Gastroesophageal sphincter (tissue), 3 donors: ENCODE data around the gene PTPRN2.

Experiments
- EP300 ChIP-seq: sonication (generic); formaldehyde crosslinking; IDR thresholded peaks from one replicate; pipeline ENCODE4 v1.6.1; 2017; ENCODE audit warnings: antibody characterized with exemption, mild to moderate bottlenecking
- POLR2A ChIP-seq, 2 donors: fragments of 450-650 bp; IDR thresholded peaks; one replicate each; pipeline ENCODE4 v1.6.1; 2017; ENCODE audit warnings: antibody characterized with exemption in 2 of 2, mild to moderate bottlenecking in 2 of 2, moderate library complexity in 1 of 2
- POLR2AphosphoS5 ChIP-seq: sonication (generic); formaldehyde crosslinking; IDR thresholded peaks from one replicate; pipeline ENCODE4 v1.6.1; 2017; ENCODE audit warnings: antibody characterized with exemption
- TF ChIP-seq, protein P1 (sequence below), 4 experiments: fragments of 200-600 bp in 2 of 4; fragments of 450-650 bp in 2 of 4; sonication (generic) in 1 of 4; IDR thresholded peaks; one replicate each; pipeline ENCODE4 v1.5.1; 2017 to 2019; ENCODE audit warnings: antibody characterized with exemption in 4 of 4, mild to moderate bottlenecking in 2 of 4, moderate library complexity in 2 of 4

DNA sequence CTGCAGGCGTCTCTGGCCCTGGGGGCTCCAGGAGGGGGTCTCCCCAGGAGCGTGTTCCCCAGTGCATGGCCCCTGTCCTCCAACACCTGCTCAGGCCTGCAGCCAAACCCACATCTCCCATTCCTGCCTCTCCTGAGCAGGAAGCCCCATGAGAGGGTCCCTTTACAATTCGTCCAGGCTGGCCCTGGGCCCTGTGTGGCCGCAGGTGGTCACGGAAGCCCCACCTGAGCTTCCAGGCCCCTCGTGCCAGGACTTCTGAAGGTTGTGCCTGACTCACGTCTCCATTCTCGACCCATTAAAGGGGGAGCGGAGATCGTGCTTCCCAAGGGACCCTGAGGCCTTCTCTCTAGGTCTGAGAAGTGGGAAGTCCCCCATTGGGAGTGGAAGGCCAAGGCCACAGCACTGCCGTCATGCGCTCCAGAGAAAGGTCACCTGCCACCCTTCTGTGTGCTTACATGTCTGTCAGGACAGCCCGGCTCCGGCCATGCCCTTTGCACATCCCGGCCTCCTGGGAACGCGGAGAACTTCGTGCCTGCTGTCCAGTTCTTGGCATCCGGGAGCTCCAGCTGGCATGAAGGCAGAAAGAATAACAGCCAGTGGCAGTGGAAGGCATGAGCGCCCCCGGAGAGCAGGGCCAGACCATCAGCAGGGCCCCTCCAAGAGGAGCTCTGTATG, 868.5 kb downstream of the PTPRN2 start:
- no peak for TF ChIP-seq POLR2AphosphoS5
- no peak for TF ChIP-seq POLR2A (IDR thresholded peaks at IDR 0.05)
- TF ChIP-seq, protein P1, sequence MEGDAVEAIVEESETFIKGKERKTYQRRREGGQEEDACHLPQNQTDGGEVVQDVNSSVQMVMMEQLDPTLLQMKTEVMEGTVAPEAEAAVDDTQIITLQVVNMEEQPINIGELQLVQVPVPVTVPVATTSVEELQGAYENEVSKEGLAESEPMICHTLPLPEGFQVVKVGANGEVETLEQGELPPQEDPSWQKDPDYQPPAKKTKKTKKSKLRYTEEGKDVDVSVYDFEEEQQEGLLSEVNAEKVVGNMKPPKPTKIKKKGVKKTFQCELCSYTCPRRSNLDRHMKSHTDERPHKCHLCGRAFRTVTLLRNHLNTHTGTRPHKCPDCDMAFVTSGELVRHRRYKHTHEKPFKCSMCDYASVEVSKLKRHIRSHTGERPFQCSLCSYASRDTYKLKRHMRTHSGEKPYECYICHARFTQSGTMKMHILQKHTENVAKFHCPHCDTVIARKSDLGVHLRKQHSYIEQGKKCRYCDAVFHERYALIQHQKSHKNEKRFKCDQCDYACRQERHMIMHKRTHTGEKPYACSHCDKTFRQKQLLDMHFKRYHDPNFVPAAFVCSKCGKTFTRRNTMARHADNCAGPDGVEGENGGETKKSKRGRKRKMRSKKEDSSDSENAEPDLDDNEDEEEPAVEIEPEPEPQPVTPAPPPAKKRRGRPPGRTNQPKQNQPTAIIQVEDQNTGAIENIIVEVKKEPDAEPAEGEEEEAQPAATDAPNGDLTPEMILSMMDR (IDR thresholded peaks at IDR 0.05): no peak
- no peak for TF ChIP-seq EP300
